RWPE2 (cell line): ENCODE measurements around the gene PCDHA6.
"Not testable (repeated sequence)": the region's sequence is repeated elsewhere in the genome, so short reads cannot be mapped to it uniquely, and the experiment has no call there.

Source experiments
- ATAC-seq: fragments of 200-7000 bp; cut with Tn5 transposase; 3 replicates; pipeline ENCODE4 v1.9.1; 2021; ENCODE audit warnings: low read depth
- DNase-seq: peaks from one replicate; pipeline ENCODE4 v3.0.0-alpha.2; 2020; ENCODE audit warnings: low spot score
- H3K27ac ChIP-seq: fragments of 450-650 bp; 2 replicates; pipeline ENCODE4 v1.5.1; 2017; ENCODE audit warnings: mild to moderate bottlenecking; ENCODE audit not compliant: poor library complexity, severe bottlenecking
- H3K27me3 ChIP-seq: fragments of 250-450 bp; sonication (Bioruptor Pico); 2 replicates; pipeline ENCODE4 v1.5.1; 2021; ENCODE audit warnings: mild to moderate bottlenecking, moderate library complexity; ENCODE audit not compliant: insufficient read depth, poor library complexity, severe bottlenecking
- H3K36me3 ChIP-seq: fragments of 250-450 bp; sonication (Bioruptor Pico); 2 replicates; pipeline ENCODE4 v1.5.1; 2020; ENCODE audit warnings: low read depth, mild to moderate bottlenecking, moderate library complexity
- H3K4me1 ChIP-seq: fragments of 250-450 bp; sonication (Bioruptor Pico); 2 replicates; pipeline ENCODE4 v1.5.1; 2021; ENCODE audit warnings: mild to moderate bottlenecking, moderate library complexity; ENCODE audit not compliant: insufficient read depth, poor library complexity, severe bottlenecking
- H3K4me3 ChIP-seq: fragments of 250-450 bp; sonication (Bioruptor Pico); 2 replicates; pipeline ENCODE4 v1.5.1; 2021; ENCODE audit warnings: mild to moderate bottlenecking, moderate library complexity; ENCODE audit not compliant: severe bottlenecking
- H3K9me3 ChIP-seq: fragments of 250-450 bp; sonication (Bioruptor Pico); 2 replicates; pipeline ENCODE4 v1.5.1; 2021; ENCODE audit warnings: mild to moderate bottlenecking, moderate library complexity; ENCODE audit not compliant: severe bottlenecking
- TF ChIP-seq, protein P1 (sequence below): fragments of 450-650 bp; IDR thresholded peaks from one replicate; pipeline ENCODE4 v1.5.1; 2017; ENCODE audit warnings: mild to moderate bottlenecking, moderate library complexity; ENCODE audit not compliant: poor library complexity, severe bottlenecking

The PCDHA6 gene

GRCh38 chr5:140808889-140809291, 18.9 kb upstream of the PCDHA6 start:
- TF ChIP-seq, protein P1, sequence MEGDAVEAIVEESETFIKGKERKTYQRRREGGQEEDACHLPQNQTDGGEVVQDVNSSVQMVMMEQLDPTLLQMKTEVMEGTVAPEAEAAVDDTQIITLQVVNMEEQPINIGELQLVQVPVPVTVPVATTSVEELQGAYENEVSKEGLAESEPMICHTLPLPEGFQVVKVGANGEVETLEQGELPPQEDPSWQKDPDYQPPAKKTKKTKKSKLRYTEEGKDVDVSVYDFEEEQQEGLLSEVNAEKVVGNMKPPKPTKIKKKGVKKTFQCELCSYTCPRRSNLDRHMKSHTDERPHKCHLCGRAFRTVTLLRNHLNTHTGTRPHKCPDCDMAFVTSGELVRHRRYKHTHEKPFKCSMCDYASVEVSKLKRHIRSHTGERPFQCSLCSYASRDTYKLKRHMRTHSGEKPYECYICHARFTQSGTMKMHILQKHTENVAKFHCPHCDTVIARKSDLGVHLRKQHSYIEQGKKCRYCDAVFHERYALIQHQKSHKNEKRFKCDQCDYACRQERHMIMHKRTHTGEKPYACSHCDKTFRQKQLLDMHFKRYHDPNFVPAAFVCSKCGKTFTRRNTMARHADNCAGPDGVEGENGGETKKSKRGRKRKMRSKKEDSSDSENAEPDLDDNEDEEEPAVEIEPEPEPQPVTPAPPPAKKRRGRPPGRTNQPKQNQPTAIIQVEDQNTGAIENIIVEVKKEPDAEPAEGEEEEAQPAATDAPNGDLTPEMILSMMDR = no peak
- ATAC-seq = no peak
- no peak overlapping the region for H3K4me3 ChIP-seq

DNA sequence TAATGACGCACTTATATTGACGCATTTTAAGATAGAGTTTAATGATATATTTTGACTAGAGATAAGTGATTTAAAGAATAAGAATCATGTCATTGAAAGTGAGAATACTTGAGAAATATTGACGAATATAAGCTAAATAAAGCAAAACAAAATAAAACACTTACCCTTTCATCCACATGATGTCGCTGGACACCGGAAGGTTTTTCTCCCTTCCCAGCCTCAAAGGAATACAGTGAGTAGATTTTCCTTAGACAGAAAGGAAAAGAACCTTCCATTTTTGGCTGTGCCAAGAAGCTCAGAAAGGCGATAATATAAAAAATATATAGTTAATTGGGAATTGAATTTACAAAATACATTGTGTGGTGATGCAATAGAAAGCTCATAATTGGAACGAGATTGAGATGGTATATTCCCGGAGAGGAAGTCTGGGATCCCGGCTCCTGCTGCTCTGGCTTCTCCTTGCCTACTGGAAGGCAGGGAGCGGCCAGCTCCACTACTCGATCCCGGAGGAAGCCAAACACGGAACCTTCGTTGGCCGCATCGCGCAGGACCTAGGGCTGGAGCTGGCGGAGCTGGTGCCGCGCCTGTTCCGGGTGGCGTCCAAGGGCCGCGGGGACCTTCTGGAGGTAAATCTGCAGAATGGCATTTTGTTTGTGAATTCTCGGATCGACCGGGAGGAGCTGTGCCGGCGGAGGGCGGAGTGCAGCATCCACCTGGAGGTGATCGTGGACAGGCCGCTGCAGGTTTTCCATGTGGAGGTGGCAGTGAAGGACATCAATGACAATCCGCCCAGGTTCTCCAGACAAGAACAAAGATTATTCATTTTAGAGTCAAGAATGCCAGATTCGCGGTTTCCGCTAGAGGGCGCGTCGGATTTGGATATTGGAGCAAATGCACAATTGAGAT, 6.1 kb upstream of the PCDHA6 start, which contains the start of gene PCDHA5:
TSS of gene PCDHA5 (plus strand) at position 239 of the 906 bp plus-strand sequence.
- Histone ChIP-seq H3K9me3 (peaks cover 3% of the 10 kb centered on the region), H3K36me3 (no peaks in the 10 kb centered on the region), H3K4me1 (no peaks in the 10 kb centered on the region), H3K27me3 (peaks cover 41% of the 10 kb centered on the region), H3K4me3 (peak within 1 kb of the TSS; percentile 9), H3K27ac (no peak within 1 kb of the TSS)
- peak; percentile 36; the same call in 1 of the 3 replicates for ATAC-seq
- TF ChIP-seq, protein P1 = peak; percentile 79
- DNase-seq = no peak

More at GRCh38 chr5:140808889-140809291, 18.9 kb upstream of the PCDHA6 start:
- Histone ChIP-seq H3K27ac (no peak overlapping the region), H3K4me1 (no peaks in the 10 kb centered on the region), H3K27me3 (peaks cover 15% of the 10 kb centered on the region), H3K9me3 (peaks cover 2% of the 10 kb centered on the region), H3K36me3 (no peaks in the 10 kb centered on the region)
- DNase-seq = peak; percentile 75

DNA sequence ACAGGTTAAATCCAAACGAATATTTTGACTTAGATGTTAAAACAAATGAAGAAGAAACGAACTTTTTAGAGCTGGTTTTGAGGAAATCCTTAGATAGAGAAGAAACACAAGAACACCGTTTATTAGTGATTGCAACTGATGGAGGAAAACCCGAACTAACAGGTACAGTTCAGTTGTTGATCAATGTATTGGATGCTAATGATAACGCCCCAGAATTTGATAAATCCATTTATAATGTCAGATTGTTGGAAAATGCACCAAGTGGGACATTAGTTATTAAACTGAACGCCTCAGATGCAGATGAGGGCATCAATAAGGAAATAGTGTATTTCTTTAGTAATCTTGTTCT, 5.5 kb upstream of the PCDHA6 start:
- Histone ChIP-seq H3K27me3 (peaks cover 47% of the 10 kb centered on the region), H3K4me3 (no peak overlapping the region), H3K9me3 (peaks cover 3% of the 10 kb centered on the region), H3K36me3 (no peaks in the 10 kb centered on the region), H3K4me1 (no peaks in the 10 kb centered on the region), H3K27ac (no peak overlapping the region)
- no peak for ATAC-seq
- TF ChIP-seq, protein P1 = peak; percentile 48
- DNase-seq = no peak

DNA sequence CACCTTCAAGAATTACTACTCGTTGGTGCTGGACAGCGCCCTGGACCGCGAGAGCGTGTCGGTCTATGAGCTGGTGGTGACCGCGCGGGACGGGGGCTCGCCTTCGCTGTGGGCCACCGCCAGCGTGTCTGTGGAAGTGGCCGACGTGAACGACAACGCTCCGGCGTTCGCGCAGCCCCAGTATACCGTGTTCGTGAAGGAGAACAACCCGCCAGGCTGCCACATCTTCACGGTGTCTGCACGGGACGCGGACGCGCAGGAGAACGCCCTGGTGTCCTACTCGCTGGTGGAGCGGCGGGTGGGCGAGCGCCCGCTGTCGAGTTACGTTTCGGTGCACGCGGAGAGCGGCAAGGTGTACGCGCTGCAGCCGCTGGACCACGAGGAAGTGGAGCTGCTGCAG, 4.8 kb upstream of the PCDHA6 start:
- H3K27ac ChIP-seq, H3K9me3 ChIP-seq, H3K4me3 ChIP-seq, H3K4me1 ChIP-seq, ATAC-seq, DNase-seq, H3K36me3 ChIP-seq: not testable (repeated sequence)
- peaks cover 48% of the 10 kb centered on the region for H3K27me3 ChIP-seq

DNA sequence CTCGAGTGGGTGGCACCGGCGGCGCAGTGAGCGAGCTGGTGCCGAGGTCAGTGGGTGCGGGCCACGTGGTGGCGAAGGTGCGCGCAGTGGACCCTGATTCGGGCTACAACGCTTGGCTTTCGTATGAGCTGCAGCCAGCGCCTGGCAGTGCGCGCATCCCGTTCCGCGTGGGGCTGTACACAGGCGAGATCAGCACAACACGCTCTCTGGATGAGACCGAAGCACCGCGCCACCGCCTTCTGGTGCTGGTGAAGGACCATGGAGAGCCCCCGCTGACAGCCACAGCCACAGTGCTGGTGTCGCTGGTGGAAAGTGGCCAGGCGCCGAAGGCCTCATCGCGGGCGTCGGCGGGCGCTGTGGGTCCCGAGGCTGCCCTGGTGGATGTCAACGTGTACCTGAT, 4.3 kb upstream of the PCDHA6 start:
- TF ChIP-seq, protein P1 = no peak
- H3K27ac ChIP-seq = no peak overlapping the region
- H3K36me3 ChIP-seq = no peaks in the 10 kb centered on the region
- H3K4me3 ChIP-seq = no peak overlapping the region
- peaks cover 50% of the 10 kb centered on the region for H3K27me3 ChIP-seq
- ATAC-seq (no peak), DNase-seq (no peak)
- H3K9me3 ChIP-seq = peaks cover 5% of the 10 kb centered on the region
- H3K4me1 ChIP-seq = no peaks in the 10 kb centered on the region
